ENCODE results near the gene MAP3K21. TPM values are rescaled to one million over a fixed set of nuclear protein-coding genes. Genes with fewer than 3 reads are reported as not detected.

MAP3K21 gene
- total and polyA plus RNA-seq, 2 of the 8 experiments (the other 6 are each of a cell fraction or from before 2014, with no cell fraction given) = 21.2 to 21.8 TPM

- H3K23ac ChIP-seq (ENCODE audit: insufficient read length) = no peak overlapping the region
- no peak overlapping the region for H3K9ac ChIP-seq (replicated peaks in 1 of 4; ENCODE audit: extremely low read depth in 1 of 4, low read depth in 3 of 4, low read length in 3 of 4)
- no peaks in the 10 kb centered on the region for H3K79me1 ChIP-seq (ENCODE audit: low read depth, low read length)
- H3K56ac ChIP-seq (replicated peaks; ENCODE audit: insufficient read length, low read depth, low read length) = no peak overlapping the region
- CTCF ChIA-PET (ENCODE audit: partially characterized antibody) = interaction anchor here (0.7 kb wide), 1 partner anchor 21 kb away, joined by 4 read pairs; no protein-coding TSS in a partner anchor
- H2BK5ac ChIP-seq (ENCODE audit: low read depth, low read length) = no peak overlapping the region
- no peaks in the 10 kb centered on the region for H3K9me3 ChIP-seq (ENCODE audit: insufficient read depth in 2 of 2, low read depth in 1 of 2, low read length in 1 of 2)
- no peak overlapping the region for H2AFZ ChIP-seq (ENCODE audit: low read length)
- H2BK20ac ChIP-seq (ENCODE audit: low read length) = no peak overlapping the region
- POLR2A ChIA-PET (ENCODE audit: partially characterized antibody) = interaction anchor here (1.5 kb wide), 1 partner anchor 8 kb away, joined by 4 read pairs; no protein-coding TSS in a partner anchor
- no peak overlapping the region for H2BK120ac ChIP-seq (replicated peaks; ENCODE audit: low read depth, low read length)
- no peaks in the 10 kb centered on the region; a peak in 1 of 7 replicates for H3K4me1 ChIP-seq (replicated peaks in 1 of 4; ENCODE audit: control insufficient read depth in 3 of 4, insufficient read depth in 4 of 4, low read length in 3 of 4)
- no peak for FAIRE-seq
- H2BK15ac ChIP-seq (ENCODE audit: low read length) = no peak overlapping the region
- no peak for DNase-seq (ENCODE audit: low read depth in 1 of 2, low spot score in 2 of 2)
- no peaks in the 10 kb centered on the region for H3K23me2 ChIP-seq (ENCODE audit: low read depth, low read length)
- no peak overlapping the region for H4K8ac ChIP-seq (ENCODE audit: extremely low read depth, insufficient read depth, low read length)
- H4K5ac ChIP-seq (ENCODE audit: insufficient read length, low read depth, low read length) = no peak overlapping the region
- no peak overlapping the region for H3K4me2 ChIP-seq (ENCODE audit: insufficient read depth in 1 of 2, low read depth in 2 of 2, low read length in 2 of 2)
- no peak overlapping the region for H2BK12ac ChIP-seq (ENCODE audit: low read depth, low read length)
- TF ChIP-seq SP4 (IDR thresholded peaks at IDR 0.05; ENCODE audit: low read length) (no peak), SIN3A (conservative IDR thresholded peaks at IDR 0.05 in 1 of 2, IDR thresholded peaks at IDR 0.05 in 1 of 2; ENCODE audit: low read depth in 1 of 2, low read length in 2 of 2) (no peak), SIX5 (IDR thresholded peaks at IDR 0.05; ENCODE audit: low read depth, low read length) (no peak), BCL11A (IDR thresholded peaks at IDR 0.05; ENCODE audit: low read depth in 2 of 2, low read length in 2 of 2) (no peak), POLR2AphosphoS5 (IDR thresholded peaks at IDR 0.05; ENCODE audit: low read depth, low read length) (no peak), CTBP2 (IDR thresholded peaks at IDR 0.05; ENCODE audit: borderline replicate concordance, insufficient read depth, insufficient read length, low read length) (no peak), ASH2L (IDR thresholded peaks at IDR 0.05; ENCODE audit: low read length) (no peak)
- no peaks in the 10 kb centered on the region for H3K79me2 ChIP-seq (ENCODE audit: control insufficient read depth in 1 of 2, insufficient read depth in 2 of 2, low read length in 2 of 2)
- H4K20me1 ChIP-seq (replicated peaks in 1 of 2; ENCODE audit: control insufficient read depth in 1 of 2, insufficient read depth in 2 of 2, low read length in 2 of 2) = no peaks in the 10 kb centered on the region
- no peak overlapping the region for H3K18ac ChIP-seq (ENCODE audit: extremely low read depth, low read length)
- H2AK5ac ChIP-seq (ENCODE audit: low read depth, low read length) = no peak overlapping the region
- no peak overlapping the region for H3K14ac ChIP-seq (ENCODE audit: insufficient read length)
- H3K4me3 ChIP-seq (ENCODE audit: extremely low read depth in 1 of 4, insufficient read depth in 2 of 4, low read depth in 3 of 4, low read length in 4 of 4) = no peak overlapping the region
- peaks cover 0 to 9% (median 3%) of the 10 kb centered on the region in 4 experiments; a peak in 5 of 8 replicates for H3K36me3 ChIP-seq (ENCODE audit: control insufficient read depth in 2 of 4, insufficient read depth in 4 of 4, low read length in 3 of 4)
- no peak overlapping the region for H3K27ac ChIP-seq (ENCODE audit: low read depth, low read length)
- 95% methylated on average over 5 of the region's 5 CpGs; no CpG with 5 or more reads in 1 of the 2 experiments for WGBS, 2 experiments (ENCODE audit: extremely low coverage in 1 of 2, insufficient coverage in 1 of 2, insufficient read length in 1 of 2, insufficient replicate concordance in 2 of 2, low coverage in 1 of 2, low lambda C conversion rate in 2 of 2, missing lambda C conversion rate in 1 of 2)
- no peaks in the 10 kb centered on the region for H3K27me3 ChIP-seq (replicated peaks in 1 of 4; ENCODE audit: control insufficient read depth in 3 of 4, extremely low read depth in 1 of 4, insufficient read depth in 3 of 4, low read length in 3 of 4)
- no peak overlapping the region for H4K91ac ChIP-seq (replicated peaks; ENCODE audit: insufficient read length, low read length)
- H3K4ac ChIP-seq (replicated peaks; ENCODE audit: insufficient read length, low read depth, low read length) = no peak overlapping the region
Measured at GRCh38 chr1:233359431-233359830, 31.9 kb downstream of the MAP3K21 start.

Measured in H1 (cell line).